ENCODE data around the gene ZC3H12C.

ZC3H12C gene

DNA sequence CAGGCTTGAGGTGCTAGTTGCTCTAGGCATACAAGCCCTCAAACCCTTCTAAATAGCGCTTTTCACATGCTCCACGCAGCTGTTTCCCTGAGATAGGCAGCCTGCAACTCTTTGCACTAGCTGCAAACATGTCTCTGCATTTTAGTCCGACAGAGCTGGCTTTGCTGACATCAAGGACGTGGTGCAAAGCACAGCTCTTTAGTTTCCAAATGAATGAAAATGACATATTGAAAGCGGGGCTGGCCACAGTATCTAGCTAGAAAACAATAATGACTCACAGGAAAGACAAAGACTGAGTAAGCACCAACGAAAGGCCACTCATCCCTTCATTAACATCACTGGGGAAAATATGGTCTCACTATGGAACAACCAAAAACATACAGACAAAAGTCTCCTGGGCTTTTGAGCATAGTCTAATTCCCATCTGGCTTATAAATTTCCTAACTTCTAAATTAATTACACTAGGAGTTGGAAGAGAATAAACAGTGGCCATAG, 15.3 kb upstream of the ZC3H12C start:
- no peak for DNase-seq
- Histone ChIP-seq H3K4me3 (ENCODE audit: low read depth, low read length) (no peak overlapping the region), H3K9me3 (ENCODE audit: severe bottlenecking) (no peaks in the 10 kb centered on the region), H3K27me3 (ENCODE audit: insufficient read depth, low read depth, severe bottlenecking) (no peaks in the 10 kb centered on the region), H3K27ac (no peak overlapping the region), H3K36me3 (no peaks in the 10 kb centered on the region)
- TF ChIP-seq, protein P1, sequence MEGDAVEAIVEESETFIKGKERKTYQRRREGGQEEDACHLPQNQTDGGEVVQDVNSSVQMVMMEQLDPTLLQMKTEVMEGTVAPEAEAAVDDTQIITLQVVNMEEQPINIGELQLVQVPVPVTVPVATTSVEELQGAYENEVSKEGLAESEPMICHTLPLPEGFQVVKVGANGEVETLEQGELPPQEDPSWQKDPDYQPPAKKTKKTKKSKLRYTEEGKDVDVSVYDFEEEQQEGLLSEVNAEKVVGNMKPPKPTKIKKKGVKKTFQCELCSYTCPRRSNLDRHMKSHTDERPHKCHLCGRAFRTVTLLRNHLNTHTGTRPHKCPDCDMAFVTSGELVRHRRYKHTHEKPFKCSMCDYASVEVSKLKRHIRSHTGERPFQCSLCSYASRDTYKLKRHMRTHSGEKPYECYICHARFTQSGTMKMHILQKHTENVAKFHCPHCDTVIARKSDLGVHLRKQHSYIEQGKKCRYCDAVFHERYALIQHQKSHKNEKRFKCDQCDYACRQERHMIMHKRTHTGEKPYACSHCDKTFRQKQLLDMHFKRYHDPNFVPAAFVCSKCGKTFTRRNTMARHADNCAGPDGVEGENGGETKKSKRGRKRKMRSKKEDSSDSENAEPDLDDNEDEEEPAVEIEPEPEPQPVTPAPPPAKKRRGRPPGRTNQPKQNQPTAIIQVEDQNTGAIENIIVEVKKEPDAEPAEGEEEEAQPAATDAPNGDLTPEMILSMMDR (IDR thresholded peaks at IDR 0.05; ENCODE audit: low read depth, low read length), result no peak

DNA sequence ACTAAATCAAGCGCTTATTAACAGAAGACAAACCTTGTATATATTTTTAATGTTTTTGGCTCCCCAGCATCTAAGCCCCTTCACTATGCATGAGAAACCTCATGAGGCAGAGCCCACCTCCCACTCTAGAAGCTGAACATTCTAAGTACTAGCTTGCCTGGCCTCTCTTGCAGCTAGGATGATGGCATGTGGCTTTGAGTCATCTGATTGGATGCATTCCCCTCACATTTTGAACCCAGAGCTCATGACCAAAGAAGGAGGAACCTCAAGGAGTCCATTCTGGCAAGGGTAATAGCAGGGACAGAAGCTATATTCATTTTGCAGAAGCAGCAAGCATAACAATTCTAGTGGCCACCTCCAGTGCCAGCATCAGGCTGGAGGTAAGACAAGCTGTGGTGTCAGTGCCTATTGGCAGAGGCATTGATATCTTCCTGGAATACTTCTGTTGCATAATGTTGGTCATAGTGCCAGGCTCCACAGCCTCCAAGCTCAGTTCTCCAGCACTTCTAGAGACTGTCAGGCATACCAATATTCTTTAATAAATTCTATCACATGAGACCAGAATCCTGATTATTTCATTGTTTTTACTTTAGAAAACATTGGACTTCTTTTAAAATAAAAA, 14.2 kb upstream of the ZC3H12C start:
- TF ChIP-seq, protein P1 (IDR thresholded peaks at IDR 0.05; ENCODE audit: low read depth, low read length), result no peak
- no peaks in the 10 kb centered on the region for H3K9me3 ChIP-seq (ENCODE audit: severe bottlenecking)
- no peak overlapping the region for H3K27ac ChIP-seq

DNA sequence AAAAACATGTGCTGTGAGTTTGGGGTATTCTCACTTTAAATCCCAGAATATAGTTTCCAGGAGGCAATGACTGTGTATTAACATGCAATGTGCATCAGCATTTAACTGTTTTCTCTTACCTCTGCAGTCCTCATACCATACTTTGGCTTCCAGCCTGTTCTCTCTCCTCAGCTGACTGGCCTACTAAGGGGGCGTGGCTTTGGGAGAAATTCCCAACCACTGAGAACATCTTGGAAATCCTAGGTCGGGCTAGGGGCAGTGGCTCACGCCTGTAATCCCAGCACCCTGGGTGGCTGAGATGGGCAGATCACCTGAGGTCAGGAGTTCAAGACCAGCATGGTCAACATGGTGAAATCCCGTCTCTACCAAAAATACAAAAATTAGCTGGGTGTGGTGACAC, 13.5 kb upstream of the ZC3H12C start:
- Histone ChIP-seq H3K36me3 (no peaks in the 10 kb centered on the region), H3K4me3 (ENCODE audit: low read depth, low read length) (no peak overlapping the region), H3K9me3 (ENCODE audit: severe bottlenecking) (no peaks in the 10 kb centered on the region), H3K27ac (no peak overlapping the region), H3K27me3 (ENCODE audit: insufficient read depth, low read depth, severe bottlenecking) (no peaks in the 10 kb centered on the region)
- TF ChIP-seq, protein P1 (IDR thresholded peaks at IDR 0.05; ENCODE audit: low read depth, low read length), result no peak
- no peak for DNase-seq

More for the DNA sequence above, 14.2 kb upstream of the ZC3H12C start:
- Histone ChIP-seq H3K4me3 (ENCODE audit: low read depth, low read length) (no peak overlapping the region), H3K36me3 (no peaks in the 10 kb centered on the region), H3K27me3 (ENCODE audit: insufficient read depth, low read depth, severe bottlenecking) (no peaks in the 10 kb centered on the region)
- no peak for DNase-seq

DNA sequence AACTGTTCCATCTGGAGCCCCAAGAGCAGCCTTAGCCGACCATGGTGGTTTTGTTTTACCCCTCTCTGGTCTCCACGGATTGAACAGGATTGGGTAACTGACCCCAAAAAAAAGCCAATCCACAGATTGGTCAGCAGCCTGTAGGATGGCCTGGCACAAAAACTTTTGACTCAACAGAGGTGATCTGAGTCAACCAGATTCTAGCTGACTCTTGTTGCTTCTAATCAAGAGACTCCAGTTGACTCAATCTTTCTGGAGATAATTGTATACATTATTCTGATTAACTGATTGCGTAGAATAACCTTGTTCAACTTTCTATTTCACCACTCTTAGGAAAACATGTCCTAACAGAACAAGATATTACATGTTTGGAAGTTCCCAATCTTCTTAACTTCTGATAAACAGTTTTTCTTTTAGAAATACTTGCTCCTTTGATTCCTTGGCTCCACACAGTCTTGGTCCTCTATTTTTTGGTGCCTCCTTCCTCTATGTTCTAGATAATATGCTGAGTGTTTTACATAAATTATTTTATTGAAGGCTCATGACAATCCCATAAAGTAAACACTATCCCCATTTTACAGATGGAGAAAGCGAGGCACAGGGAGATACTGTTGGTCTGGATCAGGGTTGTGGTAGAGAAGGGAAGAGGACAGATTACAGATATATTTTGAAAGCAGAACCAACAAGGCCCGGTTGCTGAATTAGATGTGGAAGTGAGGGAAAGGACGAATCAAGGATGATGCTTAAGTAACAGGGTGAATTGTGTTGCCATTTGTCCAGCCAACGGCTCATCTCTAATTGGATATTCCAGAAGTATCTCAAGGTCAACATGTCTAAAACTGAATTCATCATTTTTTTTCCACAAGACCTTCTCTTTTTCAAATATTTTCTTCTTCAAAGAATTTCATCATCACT, 11.5 kb upstream of the ZC3H12C start:
- DNase-seq, result no peak
- Histone ChIP-seq H3K36me3 (no peaks in the 10 kb centered on the region), H3K27ac (no peak overlapping the region), H3K4me3 (ENCODE audit: low read depth, low read length) (no peak overlapping the region), H3K27me3 (ENCODE audit: insufficient read depth, low read depth, severe bottlenecking) (no peaks in the 10 kb centered on the region), H3K9me3 (ENCODE audit: severe bottlenecking) (no peaks in the 10 kb centered on the region)
- TF ChIP-seq, protein P1 (IDR thresholded peaks at IDR 0.05; ENCODE audit: low read depth, low read length), result no peak

DNA sequence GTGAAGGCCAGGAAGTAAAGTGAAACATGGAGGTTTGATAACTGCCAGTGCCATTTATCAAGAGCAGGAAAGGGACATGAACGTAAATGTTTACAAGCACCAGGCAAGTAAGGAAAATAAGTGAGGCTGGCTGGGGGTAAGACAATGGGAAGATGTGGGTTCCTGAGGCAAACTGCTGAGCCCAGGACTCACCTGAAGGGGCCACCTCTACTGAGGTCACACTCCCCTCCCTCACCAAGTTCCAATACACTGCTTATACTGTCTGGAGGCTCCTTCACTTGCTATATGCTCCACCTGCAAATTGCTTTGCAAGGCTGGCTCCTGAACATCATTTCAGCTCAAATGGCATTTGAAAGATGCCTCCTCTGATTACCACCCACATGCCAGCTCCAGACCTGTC, 10.3 kb upstream of the ZC3H12C start:
- Histone ChIP-seq H3K4me3 (ENCODE audit: low read depth, low read length) (no peak overlapping the region), H3K27ac (no peak overlapping the region), H3K36me3 (no peaks in the 10 kb centered on the region), H3K27me3 (ENCODE audit: insufficient read depth, low read depth, severe bottlenecking) (no peaks in the 10 kb centered on the region), H3K9me3 (ENCODE audit: severe bottlenecking) (no peaks in the 10 kb centered on the region)
- TF ChIP-seq, protein P1 (IDR thresholded peaks at IDR 0.05; ENCODE audit: low read depth, low read length), result no peak
- DNase-seq, result no peak
